COLO668 (cell line): ENCODE data around the gene ABHD6.
A peak's percentile ranks its signal among the peaks of the same experiment; 100 is the strongest.
"Not testable (repeated sequence)": the region's sequence is repeated elsewhere in the genome, so short reads cannot be mapped to it uniquely, and the experiment has no call there.

Source experiments
- DNase-seq: peaks from one replicate; lab custom pipeline; 2025; ENCODE audit not compliant: unreplicated experiment; lab: John Stamatoyannopoulos, UW

ABHD6 gene

GRCh38 chr3:58209933-58210332 is 27.7 kb upstream of the ABHD6 start:
- DNase-seq: no peak

GRCh38 chr3:58210761-58211460 is 26.7 kb upstream of the ABHD6 start, which contains the start of gene DNASE1L3:
Gene DNASE1L3, minus strand, starts transcription at chr3:58210972. Its CDS starts 66 bp downstream, at chr3:58210906.
- DNase-seq: no peak

GRCh38 chr3:58214484-58215316 is 22.9 kb upstream of the ABHD6 start:
- DNase-seq: no peak

- DNase-seq: no peak
Measured at GRCh38 chr3:58215317-58216025, 22.1 kb upstream of the ABHD6 start.

GRCh38 chr3:58216496-58217195 is 20.9 kb upstream of the ABHD6 start:
- no peak for DNase-seq

- DNase-seq: peak; percentile 50
Measured at GRCh38 chr3:58217209-58217811, 20.3 kb upstream of the ABHD6 start.

GRCh38 chr3:58218904-58219303 is 18.7 kb upstream of the ABHD6 start:
- no peak for DNase-seq

- no peak for DNase-seq
Measured at GRCh38 chr3:58222161-58222724, 15.3 kb upstream of the ABHD6 start.

GRCh38 chr3:58223855-58224254 is 13.7 kb upstream of the ABHD6 start:
- no peak for DNase-seq

GRCh38 chr3:58227933-58228332 is 9.7 kb upstream of the ABHD6 start:
- not testable (repeated sequence) for DNase-seq

- DNase-seq: no peak
Measured at GRCh38 chr3:58230876-58231552, 6.6 kb upstream of the ABHD6 start.

- DNase-seq: no peak
Measured at GRCh38 chr3:58231666-58232065, 5.9 kb upstream of the ABHD6 start.

GRCh38 chr3:58234516-58234931 is 3.1 kb upstream of the ABHD6 start:
- peak; percentile 29 for DNase-seq

- no peak for DNase-seq
Measured at GRCh38 chr3:58235970-58236369, 1.6 kb upstream of the ABHD6 start.

GRCh38 chr3:58236527-58237237 is 910 bp upstream of the ABHD6 start:
- no peak for DNase-seq

GRCh38 chr3:58237941-58238681 is 519 bp downstream of the ABHD6 start:
- DNase-seq: peak; percentile 51

- no peak for DNase-seq
Measured at GRCh38 chr3:58238830-58239229, 1.2 kb downstream of the ABHD6 start.

GRCh38 chr3:58241306-58242044 is 3.9 kb downstream of the ABHD6 start:
- DNase-seq: no peak
